Right atrium auricular region (tissue), 2 donors: ENCODE results near the gene RGS16. TPM values are rescaled to one million over a fixed set of nuclear protein-coding genes. Genes with fewer than 3 reads are reported as not detected.

ENCODE experiments used
- DNase-seq: peaks from one replicate; pipeline ENCODE4 v3.0.0-alpha.2; 2019; ENCODE audit warnings: low spot score
- H3K27ac ChIP-seq, 2 donors: fragments of 200-600 bp; sonication (generic); 1 replicate in 1 of 2; 2 replicates in 1 of 2; pipeline ENCODE4 v1.5.1; 2016 to 2019
- H3K27me3 ChIP-seq, 2 donors: fragments of 200-600 bp; sonication (generic); one replicate each; pipeline versions ENCODE4 v1.5.1 to v1.6.0; 2017 to 2019
- H3K36me3 ChIP-seq: fragments of 200-600 bp; sonication (generic); one replicate; pipeline ENCODE4 v1.5.1; 2016
- H3K4me1 ChIP-seq, 2 donors: fragments of 200-600 bp; sonication (generic); one replicate each; pipeline versions ENCODE4 v1.5.1 to v1.6.0; 2017 to 2019
- H3K4me3 ChIP-seq, 2 donors: fragments of 200-600 bp; sonication (generic); 1 replicate in 1 of 2; 2 replicates in 1 of 2; pipeline ENCODE4 v1.5.1; 2017 to 2019; ENCODE audit warnings: mild to moderate bottlenecking in 1 of 2, moderate library complexity in 1 of 2
- H3K9me3 ChIP-seq, 2 donors: fragments of 200-600 bp; sonication (generic); one replicate each; pipeline ENCODE4 v1.5.1; 2019
- CTCF ChIP-seq, 2 donors: fragments of 200-600 bp; sonication (generic); IDR thresholded peaks; one replicate each; pipeline ENCODE4 v1.5.1; 2019; ENCODE audit warnings: antibody characterized with exemption in 2 of 2
- total RNA-seq, 2 donors: library from RNA; depleted of rRNA; stranded (reverse); fragments of >200 nt; gene quantifications; one replicate each; pipeline ENCODE4 v1.1.0, GENCODE V29; 2016

RGS16 gene
- total RNA-seq, 2 donors from 2014 or later, result 1.4 to 2.2 TPM

- Histone ChIP-seq H3K9me3 (no peaks in the 10 kb centered on the region), H3K36me3 (peaks cover 4% of the 10 kb centered on the region), H3K4me3 (no peak overlapping the region), H3K27ac (no peak overlapping the region), H3K27me3 (no peaks in the 10 kb centered on the region), H3K4me1 (peaks cover 0 to 11% of the 10 kb centered on the region in 2 donors)
- no peak for DNase-seq
- no peak for TF ChIP-seq CTCF (IDR thresholded peaks at IDR 0.05)
These were observed 14.3 kb downstream of the RGS16 start for GRCh38 chr1:182589931-182590330.

GRCh38 chr1:182589520-182589919 is 14.7 kb downstream of the RGS16 start:
- TF ChIP-seq CTCF (IDR thresholded peaks at IDR 0.05), result no peak
- H3K4me1 ChIP-seq, result peaks cover 0 to 13% of the 10 kb centered on the region in 2 donors
- peak overlapping the region in 1 of 2 donors; percentile 73 for H3K4me3 ChIP-seq
- H3K36me3 ChIP-seq, result peaks cover 4% of the 10 kb centered on the region
- peak overlapping the region in 1 of 2 donors; percentile 83 for H3K27ac ChIP-seq
- DNase-seq, result no peak
- H3K9me3 ChIP-seq, result no peaks in the 10 kb centered on the region
- no peaks in the 10 kb centered on the region for H3K27me3 ChIP-seq

- Histone ChIP-seq H3K27ac (peak within 1 kb of the TSS; percentile 83 to 93), H3K36me3 (peaks cover 4% of the 10 kb centered on the region), H3K4me3 (peak within 1 kb of the TSS; percentile 68 to 73), H3K9me3 (no peaks in the 10 kb centered on the region), H3K4me1 (peaks cover 0 to 21% of the 10 kb centered on the region in 2 donors), H3K27me3 (no peaks in the 10 kb centered on the region)
- no peak for TF ChIP-seq CTCF (IDR thresholded peaks at IDR 0.05)
- DNase-seq, result peak; percentile 74
These were observed 15.4 kb downstream of the RGS16 start, which contains the start of gene RNASEL for GRCh38 chr1:182588500-182589396. RNASEL (minus strand) TSS chr1:182589256; CDS start chr1:182586806, 2,450 bp downstream.

- no peaks in the 10 kb centered on the region for H3K9me3 ChIP-seq
- H3K27ac ChIP-seq, result peak overlapping the region; percentile 83 to 93
- peak overlapping the region; percentile 68 to 73 for H3K4me3 ChIP-seq
- peaks cover 4% of the 10 kb centered on the region for H3K36me3 ChIP-seq
- TF ChIP-seq CTCF (IDR thresholded peaks at IDR 0.05), result no peak
- DNase-seq, result no peak
- H3K4me1 ChIP-seq, result peaks cover 0 to 24% of the 10 kb centered on the region in 2 donors
- H3K27me3 ChIP-seq, result no peaks in the 10 kb centered on the region
These were observed 16.3 kb downstream of the RGS16 start for GRCh38 chr1:182587666-182588499.

- Histone ChIP-seq H3K27ac (no peak overlapping the region), H3K36me3 (peaks cover 4% of the 10 kb centered on the region), H3K9me3 (no peaks in the 10 kb centered on the region), H3K4me1 (peaks cover 0 to 24% of the 10 kb centered on the region in 2 donors), H3K4me3 (no peak overlapping the region), H3K27me3 (no peaks in the 10 kb centered on the region)
- TF ChIP-seq CTCF (IDR thresholded peaks at IDR 0.05), result no peak
- DNase-seq, result no peak
These were observed 17.1 kb downstream of the RGS16 start for GRCh38 chr1:182587093-182587492.
